DND-41 (cell line): ENCODE results near the gene FCSK.

Experiments
- ATAC-seq: fragments of 200-7000 bp; cut with Tn5 transposase; 3 replicates; pipeline ENCODE4 v1.9.1; 2021; ENCODE audit warnings: low read depth; ENCODE audit not compliant: insufficient read depth
- DNase-seq: peaks from one replicate; pipeline ENCODE4 v3.0.0-alpha.2; 2020
- H2AFZ ChIP-seq: 2 replicates; pipeline ENCODE4 v1.6.0; 2012; ENCODE audit warnings: low read depth, low read length
- H3K27ac ChIP-seq: 2 replicates; pipeline ENCODE4 v1.5.1; 2012; ENCODE audit warnings: low read length, inconsistent platforms
- H3K27me3 ChIP-seq: fragments of 200-600 bp; sonication (generic); 2 replicates; pipeline ENCODE4 v1.6.0; 2012; ENCODE audit warnings: low read length, mild to moderate bottlenecking, inconsistent platforms; ENCODE audit not compliant: insufficient read depth, poor library complexity
- H3K36me3 ChIP-seq: 2 replicates; pipeline ENCODE4 v1.5.1; 2012; ENCODE audit warnings: low read length, inconsistent platforms; ENCODE audit not compliant: insufficient read depth
- H3K4me1 ChIP-seq: 2 replicates; pipeline ENCODE4 v1.5.1; 2012; ENCODE audit warnings: mild to moderate bottlenecking, low read length; ENCODE audit not compliant: insufficient read depth
- H3K4me2 ChIP-seq: 2 replicates; pipeline ENCODE4 v1.6.0; 2012; ENCODE audit warnings: mild to moderate bottlenecking, moderate library complexity, low read length, inconsistent platforms; ENCODE audit not compliant: insufficient read depth
- H3K4me3 ChIP-seq, 2 experiments: fragments of 200-600 bp in 1 of 2; shearing (Covaris generic) in 1 of 2; 2 replicates each; pipeline ENCODE4 v1.5.1; 2012 to 2016; ENCODE audit warnings: inconsistent platforms in 2 of 2, low read length in 2 of 2, mild to moderate bottlenecking in 2 of 2, low read depth in 1 of 2, moderate library complexity in 1 of 2
- H3K79me2 ChIP-seq: 2 replicates; pipeline ENCODE4 v1.6.0; 2012; ENCODE audit warnings: low read length, inconsistent platforms; ENCODE audit not compliant: insufficient read depth
- H3K9ac ChIP-seq: 2 replicates; pipeline ENCODE4 v1.6.0; 2012; ENCODE audit warnings: low read depth, mild to moderate bottlenecking, inconsistent platforms, low read length, moderate library complexity
- H3K9me3 ChIP-seq: 2 replicates; pipeline ENCODE4 v1.5.1; 2012; ENCODE audit warnings: low read length, moderate library complexity, mild to moderate bottlenecking, inconsistent platforms; ENCODE audit not compliant: insufficient read depth, severe bottlenecking
- H4K20me1 ChIP-seq: 2 replicates; pipeline ENCODE4 v1.6.0; 2012; ENCODE audit warnings: low read length; ENCODE audit not compliant: insufficient read depth
- EZH2 ChIP-seq: IDR thresholded peaks from 3 replicates; pipeline ENCODE4 v1.6.1; 2012; ENCODE audit warnings: borderline replicate concordance, low read depth, mild to moderate bottlenecking, moderate library complexity, low read length, inconsistent platforms; ENCODE audit not compliant: severe bottlenecking
- TF ChIP-seq, protein P1 (sequence below): IDR thresholded peaks from 2 replicates; pipeline ENCODE4 v1.5.1; 2012; ENCODE audit warnings: borderline replicate concordance, low read length, moderate library complexity, mild to moderate bottlenecking; ENCODE audit not compliant: poor library complexity, severe bottlenecking; ENCODE audit errors: extremely low read depth

The FCSK gene

GRCh38 chr16:70510216-70510615 is 55.8 kb downstream of the FCSK start:
- DNase-seq (no peak), ATAC-seq (no peak)
- no peak overlapping the region for H3K27ac ChIP-seq
- no peaks in the 10 kb centered on the region for H3K27me3 ChIP-seq
- no peaks in the 10 kb centered on the region for H4K20me1 ChIP-seq
- no peaks in the 10 kb centered on the region for H3K79me2 ChIP-seq
- no peak overlapping the region for H2AFZ ChIP-seq
- H3K4me2 ChIP-seq: no peak overlapping the region
- H3K4me1 ChIP-seq: no peaks in the 10 kb centered on the region
- H3K36me3 ChIP-seq: peaks cover 75% of the 10 kb centered on the region
- H3K4me3 ChIP-seq: no peak overlapping the region
- no peak overlapping the region for H3K9ac ChIP-seq
- no peaks in the 10 kb centered on the region for H3K9me3 ChIP-seq
- TF ChIP-seq EZH2: no peak
- TF ChIP-seq, protein P1, sequence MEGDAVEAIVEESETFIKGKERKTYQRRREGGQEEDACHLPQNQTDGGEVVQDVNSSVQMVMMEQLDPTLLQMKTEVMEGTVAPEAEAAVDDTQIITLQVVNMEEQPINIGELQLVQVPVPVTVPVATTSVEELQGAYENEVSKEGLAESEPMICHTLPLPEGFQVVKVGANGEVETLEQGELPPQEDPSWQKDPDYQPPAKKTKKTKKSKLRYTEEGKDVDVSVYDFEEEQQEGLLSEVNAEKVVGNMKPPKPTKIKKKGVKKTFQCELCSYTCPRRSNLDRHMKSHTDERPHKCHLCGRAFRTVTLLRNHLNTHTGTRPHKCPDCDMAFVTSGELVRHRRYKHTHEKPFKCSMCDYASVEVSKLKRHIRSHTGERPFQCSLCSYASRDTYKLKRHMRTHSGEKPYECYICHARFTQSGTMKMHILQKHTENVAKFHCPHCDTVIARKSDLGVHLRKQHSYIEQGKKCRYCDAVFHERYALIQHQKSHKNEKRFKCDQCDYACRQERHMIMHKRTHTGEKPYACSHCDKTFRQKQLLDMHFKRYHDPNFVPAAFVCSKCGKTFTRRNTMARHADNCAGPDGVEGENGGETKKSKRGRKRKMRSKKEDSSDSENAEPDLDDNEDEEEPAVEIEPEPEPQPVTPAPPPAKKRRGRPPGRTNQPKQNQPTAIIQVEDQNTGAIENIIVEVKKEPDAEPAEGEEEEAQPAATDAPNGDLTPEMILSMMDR: no peak

DNA sequence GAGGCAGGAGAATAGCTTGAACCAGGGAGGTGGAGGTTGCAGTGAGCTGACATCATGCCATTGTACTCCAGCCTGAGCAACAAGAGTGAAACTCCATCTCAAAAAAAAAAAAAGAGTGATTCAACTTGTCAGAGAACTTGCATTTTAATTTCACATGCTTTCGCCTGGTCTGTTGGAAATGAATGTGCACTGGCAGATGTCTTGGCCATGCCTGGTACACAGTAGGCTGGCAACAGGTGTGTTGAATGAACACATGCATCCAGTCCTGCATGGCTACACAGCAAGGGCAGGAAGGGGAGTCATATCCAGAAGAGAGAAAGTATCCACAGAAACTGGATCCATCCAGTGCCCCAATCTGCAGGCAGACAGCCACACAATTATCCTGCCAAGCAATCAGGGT is 57.4 kb downstream of the FCSK start:
- TF ChIP-seq EZH2: no peak
- TF ChIP-seq, protein P1: no peak
- Histone ChIP-seq H3K27ac (no peak overlapping the region), H3K27me3 (no peaks in the 10 kb centered on the region), H3K9me3 (no peaks in the 10 kb centered on the region), H3K4me2 (no peak overlapping the region), H3K9ac (no peak overlapping the region), H3K79me2 (no peaks in the 10 kb centered on the region), H2AFZ (no peak overlapping the region), H4K20me1 (no peaks in the 10 kb centered on the region), H3K36me3 (peaks cover 90% of the 10 kb centered on the region), H3K4me3 (no peak overlapping the region), H3K4me1 (no peaks in the 10 kb centered on the region)
- no peak for DNase-seq
- no peak for ATAC-seq

DNA sequence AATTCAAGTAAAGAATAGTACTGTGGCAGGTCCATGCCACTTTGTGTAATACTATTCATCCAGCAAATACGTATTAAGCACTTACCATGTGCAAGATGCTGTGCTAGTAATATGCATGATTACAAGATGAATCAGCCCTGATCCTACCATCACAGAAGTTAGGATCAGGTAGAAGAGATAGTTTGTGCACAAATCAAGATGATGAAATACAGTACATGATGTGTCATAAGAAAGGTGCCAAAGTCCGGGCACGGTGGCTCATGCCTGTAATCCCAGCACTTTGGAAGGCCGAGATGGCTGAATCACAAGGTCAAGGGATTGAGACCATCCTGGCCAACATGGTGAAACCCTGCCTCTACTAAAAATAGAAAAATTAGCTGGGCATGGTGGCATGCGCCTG is 58.1 kb downstream of the FCSK start:
- no peak overlapping the region for H3K4me3 ChIP-seq
- no peaks in the 10 kb centered on the region for H3K27me3 ChIP-seq
- no peaks in the 10 kb centered on the region for H3K9me3 ChIP-seq
- peaks cover 91% of the 10 kb centered on the region for H3K36me3 ChIP-seq
- H4K20me1 ChIP-seq: no peaks in the 10 kb centered on the region
- H2AFZ ChIP-seq: no peak overlapping the region
- H3K4me2 ChIP-seq: no peak overlapping the region
- no peaks in the 10 kb centered on the region for H3K4me1 ChIP-seq
- H3K27ac ChIP-seq: no peak overlapping the region
- no peak for DNase-seq
- TF ChIP-seq EZH2: no peak
- TF ChIP-seq, protein P1: no peak
- no peak overlapping the region for H3K9ac ChIP-seq
- no peaks in the 10 kb centered on the region for H3K79me2 ChIP-seq
- no peak for ATAC-seq
